ENCODE results near the gene CPOX. TPM values are rescaled to one million over a fixed set of nuclear protein-coding genes. Genes with fewer than 3 reads are reported as not detected.

Gene CPOX
- total RNA-seq, 3 donors from 2014 or later = 16.2 to 17.9 (median 17.6) TPM

- intact Hi-C loops (cut with DNase I, micrococcal nuclease) = no loop called here
- no peak overlapping the region for H3K4me3 ChIP-seq
- ATAC-seq (no peak), DNase-seq (no peak)
- TF ChIP-seq, protein P1, sequence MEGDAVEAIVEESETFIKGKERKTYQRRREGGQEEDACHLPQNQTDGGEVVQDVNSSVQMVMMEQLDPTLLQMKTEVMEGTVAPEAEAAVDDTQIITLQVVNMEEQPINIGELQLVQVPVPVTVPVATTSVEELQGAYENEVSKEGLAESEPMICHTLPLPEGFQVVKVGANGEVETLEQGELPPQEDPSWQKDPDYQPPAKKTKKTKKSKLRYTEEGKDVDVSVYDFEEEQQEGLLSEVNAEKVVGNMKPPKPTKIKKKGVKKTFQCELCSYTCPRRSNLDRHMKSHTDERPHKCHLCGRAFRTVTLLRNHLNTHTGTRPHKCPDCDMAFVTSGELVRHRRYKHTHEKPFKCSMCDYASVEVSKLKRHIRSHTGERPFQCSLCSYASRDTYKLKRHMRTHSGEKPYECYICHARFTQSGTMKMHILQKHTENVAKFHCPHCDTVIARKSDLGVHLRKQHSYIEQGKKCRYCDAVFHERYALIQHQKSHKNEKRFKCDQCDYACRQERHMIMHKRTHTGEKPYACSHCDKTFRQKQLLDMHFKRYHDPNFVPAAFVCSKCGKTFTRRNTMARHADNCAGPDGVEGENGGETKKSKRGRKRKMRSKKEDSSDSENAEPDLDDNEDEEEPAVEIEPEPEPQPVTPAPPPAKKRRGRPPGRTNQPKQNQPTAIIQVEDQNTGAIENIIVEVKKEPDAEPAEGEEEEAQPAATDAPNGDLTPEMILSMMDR (IDR thresholded peaks at IDR 0.05) = no peak
- no peaks in the 10 kb centered on the region for H3K36me3 ChIP-seq (ENCODE audit: low read depth)
- no peaks in the 10 kb centered on the region for H3K9me3 ChIP-seq
- H3K4me1 ChIP-seq (ENCODE audit: low read depth) = no peaks in the 10 kb centered on the region
Observed at GRCh38 chr3:98550833-98551232, 42.6 kb downstream of the CPOX start.

DNA sequence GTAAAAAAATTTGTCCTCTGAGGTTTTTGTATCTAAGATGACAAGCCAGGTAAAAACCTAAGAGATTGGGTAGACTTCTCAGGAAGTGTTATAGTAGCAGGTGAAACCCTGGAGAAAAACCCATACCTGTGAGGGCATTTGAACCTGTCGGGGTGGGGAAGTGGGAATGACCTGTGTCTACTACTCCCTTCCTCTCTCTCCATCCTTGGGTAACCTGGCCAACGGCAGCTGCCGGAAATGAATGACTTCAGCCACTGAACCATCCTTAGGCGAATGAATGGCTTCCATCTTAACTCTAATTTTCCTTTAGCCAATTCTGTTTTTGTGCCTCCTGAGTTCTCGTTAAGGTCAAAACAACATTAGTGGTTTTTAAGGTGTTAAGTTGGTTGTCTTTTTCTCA is 44.9 kb downstream of the CPOX start:
- TF ChIP-seq, protein P1 (IDR thresholded peaks at IDR 0.05) = no peak
- no peaks in the 10 kb centered on the region for H3K9me3 ChIP-seq
- no peak for DNase-seq
- intact Hi-C loops (cut with DNase I, micrococcal nuclease) = no loop called here
- ATAC-seq = no peak
- no peaks in the 10 kb centered on the region for H3K4me1 ChIP-seq (ENCODE audit: low read depth)
- no peaks in the 10 kb centered on the region for H3K36me3 ChIP-seq (ENCODE audit: low read depth)
- no peak overlapping the region for H3K4me3 ChIP-seq

DNA sequence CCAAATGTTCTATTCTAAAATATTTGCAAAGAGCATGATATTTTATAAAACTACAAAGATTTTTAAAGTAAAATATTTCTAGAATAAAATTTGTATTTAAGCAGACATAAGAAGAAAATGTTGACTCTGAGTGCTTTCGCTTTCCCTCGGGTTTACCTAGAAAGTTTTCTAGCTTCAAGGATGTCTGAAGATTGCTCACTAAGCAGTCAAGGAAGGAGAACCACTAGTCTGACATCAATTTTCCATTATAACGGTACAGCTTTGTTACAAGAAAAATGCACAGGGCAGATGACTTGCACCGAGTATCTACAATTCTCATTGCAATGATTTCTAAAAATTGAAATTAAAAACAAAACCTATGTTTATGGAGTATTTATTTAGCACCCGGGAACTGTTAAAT is 47.5 kb downstream of the CPOX start:
- H3K4me3 ChIP-seq = no peak overlapping the region

DNA sequence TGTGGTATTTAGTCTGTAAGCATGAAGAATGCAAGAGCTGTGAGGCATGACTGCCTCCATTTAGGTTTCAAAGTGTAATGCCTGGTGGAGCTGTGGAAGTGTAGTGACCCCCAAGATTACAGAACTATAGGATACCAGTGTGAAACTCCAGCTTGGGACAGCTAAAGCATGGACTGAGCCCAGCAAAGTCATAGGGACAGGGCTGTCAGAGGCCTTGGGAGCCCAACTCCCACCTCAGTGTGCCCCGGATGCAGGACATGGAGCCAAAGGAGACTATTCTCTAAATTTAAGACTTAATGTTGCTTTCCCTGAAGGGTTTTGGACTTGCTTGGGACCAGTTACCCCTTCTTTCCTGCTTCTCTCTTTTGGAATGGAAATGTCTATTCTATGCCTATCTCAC is 50.8 kb downstream of the CPOX start:
- Histone ChIP-seq H3K36me3 (ENCODE audit: low read depth) (no peaks in the 10 kb centered on the region), H3K9me3 (no peaks in the 10 kb centered on the region), H3K4me1 (ENCODE audit: low read depth) (no peaks in the 10 kb centered on the region), H3K4me3 (no peak overlapping the region)
- TF ChIP-seq, protein P1 (IDR thresholded peaks at IDR 0.05) = no peak
- intact Hi-C loops (cut with DNase I, micrococcal nuclease) = no loop called here
- DNase-seq = no peak
- ATAC-seq = no peak

More for the DNA sequence above, 47.5 kb downstream of the CPOX start:
- no peaks in the 10 kb centered on the region for H3K4me1 ChIP-seq (ENCODE audit: low read depth)
- DNase-seq (no peak), ATAC-seq (peak; percentile 40)
- TF ChIP-seq, protein P1 (IDR thresholded peaks at IDR 0.05) = no peak
- intact Hi-C loops (cut with DNase I, micrococcal nuclease) = no loop called here
- H3K9me3 ChIP-seq = no peaks in the 10 kb centered on the region
- H3K36me3 ChIP-seq (ENCODE audit: low read depth) = no peaks in the 10 kb centered on the region

DNA sequence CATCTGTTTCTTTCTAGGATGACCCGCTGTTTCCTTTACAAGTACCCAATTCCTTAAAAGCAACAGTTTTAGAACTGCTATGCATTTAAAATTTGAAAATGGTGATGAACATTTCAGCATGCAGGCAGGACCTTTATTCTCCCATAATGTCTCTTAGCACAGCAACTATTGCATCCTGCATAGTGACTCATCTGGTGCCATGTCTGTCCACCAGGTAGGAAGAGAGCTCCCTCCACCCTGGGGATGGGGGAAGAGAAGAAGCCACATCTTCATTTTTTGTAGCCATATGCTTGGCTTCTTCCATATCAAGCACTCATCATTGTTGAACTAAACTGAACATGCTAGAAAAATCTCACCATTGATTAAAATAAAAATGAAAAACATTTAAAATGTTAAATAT is 51.7 kb downstream of the CPOX start:
- TF ChIP-seq, protein P1 (IDR thresholded peaks at IDR 0.05) = no peak
- intact Hi-C loops (cut with DNase I, micrococcal nuclease) = no loop called here
- no peak overlapping the region for H3K4me3 ChIP-seq
- H3K36me3 ChIP-seq (ENCODE audit: low read depth) = no peaks in the 10 kb centered on the region
- H3K9me3 ChIP-seq = no peaks in the 10 kb centered on the region
- ATAC-seq (no peak), DNase-seq (no peak)
- no peaks in the 10 kb centered on the region for H3K4me1 ChIP-seq (ENCODE audit: low read depth)

- Histone ChIP-seq H3K9me3 (no peaks in the 10 kb centered on the region), H3K36me3 (ENCODE audit: low read depth) (no peaks in the 10 kb centered on the region), H3K4me1 (ENCODE audit: low read depth) (no peaks in the 10 kb centered on the region), H3K4me3 (no peak overlapping the region)
- DNase-seq (no peak), ATAC-seq (peak; percentile 50)
- TF ChIP-seq, protein P1 (IDR thresholded peaks at IDR 0.05) = no peak
- intact Hi-C loops (cut with DNase I, micrococcal nuclease) = no loop called here
Observed at GRCh38 chr3:98540346-98540745, 53.1 kb downstream of the CPOX start.
